ENCODE measurements around the gene SNAPC5.

Gene SNAPC5, protein sequence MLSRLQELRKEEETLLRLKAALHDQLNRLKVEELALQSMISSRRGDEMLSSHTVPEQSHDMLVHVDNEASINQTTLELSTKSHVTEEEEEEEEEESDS

DNA sequence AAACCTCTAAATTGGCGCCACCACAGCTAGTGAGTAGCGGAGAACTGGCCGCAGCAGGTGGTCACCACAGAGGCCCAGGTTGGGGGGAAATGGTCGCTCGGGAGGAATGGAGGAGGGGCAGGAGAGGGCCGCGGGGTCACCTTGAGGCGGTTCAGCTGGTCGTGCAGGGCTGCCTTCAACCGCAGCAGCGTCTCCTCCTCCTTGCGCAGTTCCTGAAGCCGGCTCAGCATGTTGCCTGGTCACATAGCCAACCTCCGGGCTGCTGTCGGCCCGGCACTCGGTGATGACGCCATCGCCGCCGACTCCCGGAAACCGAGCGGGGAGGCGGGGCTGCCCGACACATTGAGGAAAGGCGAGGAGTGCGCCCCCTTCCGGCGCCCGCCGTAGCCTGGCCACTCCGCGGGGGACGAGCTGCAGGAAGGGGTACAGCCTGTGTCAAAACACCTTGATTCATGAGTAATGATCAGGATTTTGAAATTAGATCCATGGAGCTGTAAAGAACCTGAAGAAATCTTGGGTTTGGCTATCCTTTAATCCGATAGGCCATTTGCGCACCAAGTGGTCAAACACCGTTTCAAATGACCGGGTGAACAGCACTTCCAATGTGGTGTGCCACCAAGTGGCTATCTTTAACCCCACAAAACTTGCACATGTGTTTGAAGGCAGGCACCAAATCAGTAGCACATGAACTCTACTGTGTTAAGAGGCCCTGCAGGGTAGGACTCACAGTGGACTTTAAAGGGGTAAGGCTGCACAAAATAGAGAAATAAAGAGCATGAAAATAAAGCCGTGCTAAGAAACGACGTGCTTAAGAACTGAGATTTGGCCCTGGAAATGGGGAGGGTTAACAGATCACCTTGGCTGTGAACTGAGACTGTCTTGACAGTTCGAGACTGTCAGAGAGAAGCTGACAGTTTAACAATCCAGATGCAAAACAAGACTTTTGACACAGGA lies at the start of gene SNAPC5:
TSS of gene SNAPC5 (minus strand) at position 261 of the 954 bp plus-strand sequence. CDS start at position 230, 31 bp downstream.
- H3K4me3 ChIP-seq (ENCODE audit: low read depth, low read length): peak within 1 kb of the TSS; percentile 78
- TF ChIP-seq, protein P1, sequence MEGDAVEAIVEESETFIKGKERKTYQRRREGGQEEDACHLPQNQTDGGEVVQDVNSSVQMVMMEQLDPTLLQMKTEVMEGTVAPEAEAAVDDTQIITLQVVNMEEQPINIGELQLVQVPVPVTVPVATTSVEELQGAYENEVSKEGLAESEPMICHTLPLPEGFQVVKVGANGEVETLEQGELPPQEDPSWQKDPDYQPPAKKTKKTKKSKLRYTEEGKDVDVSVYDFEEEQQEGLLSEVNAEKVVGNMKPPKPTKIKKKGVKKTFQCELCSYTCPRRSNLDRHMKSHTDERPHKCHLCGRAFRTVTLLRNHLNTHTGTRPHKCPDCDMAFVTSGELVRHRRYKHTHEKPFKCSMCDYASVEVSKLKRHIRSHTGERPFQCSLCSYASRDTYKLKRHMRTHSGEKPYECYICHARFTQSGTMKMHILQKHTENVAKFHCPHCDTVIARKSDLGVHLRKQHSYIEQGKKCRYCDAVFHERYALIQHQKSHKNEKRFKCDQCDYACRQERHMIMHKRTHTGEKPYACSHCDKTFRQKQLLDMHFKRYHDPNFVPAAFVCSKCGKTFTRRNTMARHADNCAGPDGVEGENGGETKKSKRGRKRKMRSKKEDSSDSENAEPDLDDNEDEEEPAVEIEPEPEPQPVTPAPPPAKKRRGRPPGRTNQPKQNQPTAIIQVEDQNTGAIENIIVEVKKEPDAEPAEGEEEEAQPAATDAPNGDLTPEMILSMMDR (IDR thresholded peaks at IDR 0.05; ENCODE audit: borderline replicate concordance, insufficient read depth, low read depth, low read length): peak; percentile 97

DNA sequence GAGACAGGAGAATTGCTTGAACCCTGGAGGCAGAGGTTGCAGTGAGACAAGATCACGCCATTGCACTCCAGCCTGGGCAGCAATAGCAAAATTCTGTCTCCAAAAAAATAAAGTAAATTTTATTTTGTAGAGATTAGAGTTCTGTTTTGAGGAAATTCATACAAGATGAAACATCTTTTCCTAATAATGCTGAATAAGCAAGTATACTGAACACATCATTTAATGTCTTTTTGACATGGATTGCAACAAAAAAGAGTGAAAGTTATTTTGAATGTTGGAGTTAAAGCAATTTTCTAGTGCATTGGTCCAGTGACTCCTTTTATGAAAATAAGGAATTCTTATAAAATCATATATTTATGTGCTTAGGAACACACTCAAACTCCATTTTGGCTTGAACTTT lies 47.7 kb upstream of the SNAPC5 start:
- H3K4me3 ChIP-seq (ENCODE audit: low read depth, low read length): no peak overlapping the region
- TF ChIP-seq, protein P1 (IDR thresholded peaks at IDR 0.05; ENCODE audit: borderline replicate concordance, insufficient read depth, low read depth, low read length): no peak

DNA sequence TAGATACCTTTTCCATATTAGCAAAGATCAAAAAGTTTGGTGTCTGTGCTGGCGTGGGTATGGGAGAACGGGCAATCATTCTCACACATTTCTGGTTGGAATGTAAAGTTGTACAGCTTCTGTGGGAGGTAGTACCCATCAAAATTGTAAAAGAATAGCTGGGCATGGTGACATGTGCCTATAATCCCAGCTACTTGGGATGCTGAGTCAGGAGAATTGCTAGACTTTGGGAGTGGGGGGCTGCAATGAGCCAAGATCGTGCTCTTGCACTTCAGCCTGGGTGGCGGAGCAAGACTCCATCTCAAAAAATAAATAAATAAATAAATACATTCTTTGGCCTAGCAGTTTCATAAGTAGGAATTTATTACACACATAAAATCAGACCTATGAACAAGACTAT lies 45.3 kb upstream of the SNAPC5 start:
- no peak overlapping the region for H3K4me3 ChIP-seq (ENCODE audit: low read depth, low read length)
- TF ChIP-seq, protein P1 (IDR thresholded peaks at IDR 0.05; ENCODE audit: borderline replicate concordance, insufficient read depth, low read depth, low read length): no peak

DNA sequence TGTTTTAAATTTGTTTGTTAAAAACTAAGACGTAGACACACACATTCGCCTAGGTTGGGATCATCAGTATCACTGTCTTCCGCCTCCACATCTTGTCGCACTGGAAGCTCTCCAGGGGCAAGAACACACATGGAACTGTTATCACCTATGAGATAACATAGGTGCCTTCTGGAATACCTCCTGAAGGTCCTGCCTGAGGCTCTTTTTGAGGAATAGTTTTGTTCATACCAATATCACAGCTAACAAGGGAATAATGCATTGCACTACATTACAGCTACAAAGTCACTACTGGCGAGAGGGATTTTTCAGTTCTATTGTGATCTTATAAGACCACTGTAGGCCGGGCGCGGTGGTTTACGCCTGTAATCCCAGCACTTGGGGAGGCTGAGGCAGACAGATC lies 37.5 kb upstream of the SNAPC5 start:
- TF ChIP-seq, protein P1 (IDR thresholded peaks at IDR 0.05; ENCODE audit: borderline replicate concordance, insufficient read depth, low read depth, low read length): no peak

GRCh38 chr15:66524838-66525237 lies 27.3 kb upstream of the SNAPC5 start:
- no peak overlapping the region for H3K4me3 ChIP-seq (ENCODE audit: low read depth, low read length)
- TF ChIP-seq, protein P1 (IDR thresholded peaks at IDR 0.05; ENCODE audit: borderline replicate concordance, insufficient read depth, low read depth, low read length): no peak

More for the DNA sequence above, 37.5 kb upstream of the SNAPC5 start:
- H3K4me3 ChIP-seq (ENCODE audit: low read depth, low read length): no peak overlapping the region

GRCh38 chr15:66523926-66524325 lies 26.4 kb upstream of the SNAPC5 start:
- TF ChIP-seq, protein P1 (IDR thresholded peaks at IDR 0.05; ENCODE audit: borderline replicate concordance, insufficient read depth, low read depth, low read length): no peak
- H3K4me3 ChIP-seq (ENCODE audit: low read depth, low read length): no peak overlapping the region
